Astrocyte of the spinal cord (primary cell): ENCODE data around the gene ADRA2C.

ENCODE experiments used
- DNase-seq: peaks from one replicate; pipeline ENCODE4 v3.0.0; 2011; ENCODE audit warnings: low read depth, low spot score
- H3K4me3 ChIP-seq: 2 replicates; pipeline ENCODE4 v1.5.1; 2011; ENCODE audit warnings: low read depth, mild to moderate bottlenecking, low read length, moderate library complexity
- CTCF ChIP-seq: IDR thresholded peaks from 2 replicates; pipeline ENCODE4 v1.5.1; 2012; ENCODE audit warnings: low read depth, mild to moderate bottlenecking, low read length, inconsistent platforms
- in situ Hi-C: cut with HindIII; loops from 2 replicates; pipeline ENCODE4 v1.10.0; 2017; ENCODE audit warnings: low sequenced_read_pairs

The ADRA2C gene

DNA sequence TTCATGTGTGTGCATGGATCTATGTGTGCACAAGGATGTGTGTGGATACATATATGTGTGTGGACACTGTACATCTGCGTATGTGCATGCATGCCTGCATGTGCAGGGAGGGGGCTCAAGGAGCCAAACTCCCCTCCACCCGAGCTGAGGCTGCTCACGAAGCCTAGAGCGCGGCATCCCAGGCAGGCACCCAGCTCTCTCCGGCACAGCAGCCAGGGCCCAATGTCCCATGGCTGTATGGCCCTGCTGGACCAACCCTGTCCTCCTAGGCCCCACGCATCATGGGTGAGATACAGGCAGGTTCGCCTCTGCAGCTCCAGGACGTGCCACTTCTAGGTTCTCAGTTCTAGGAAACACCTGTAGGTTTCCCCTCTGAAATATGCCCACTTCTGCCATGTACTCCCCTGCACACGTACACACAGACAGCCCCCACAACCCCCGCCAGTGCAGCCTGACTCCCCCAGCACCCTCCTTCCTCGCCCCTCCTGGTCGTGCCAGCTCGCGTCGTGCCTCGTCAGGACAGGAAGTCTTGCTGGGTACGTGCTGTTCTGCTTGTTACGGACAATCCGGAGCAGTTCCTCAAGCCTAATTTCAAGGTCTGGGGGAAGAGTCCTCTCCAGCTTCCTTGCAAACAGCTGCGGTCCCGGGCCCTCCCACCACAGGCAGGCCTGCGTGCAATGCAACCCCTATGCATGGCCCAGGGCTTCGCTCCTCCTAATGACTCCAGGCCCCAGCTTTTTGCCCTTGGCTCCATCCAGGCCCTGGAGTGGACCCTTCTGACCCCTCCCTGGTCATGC, 3.2 kb upstream of the ADRA2C start:
- DNase-seq: no peak
- no peak overlapping the region for H3K4me3 ChIP-seq
- TF ChIP-seq CTCF: no peak
- in situ Hi-C loops: no loop called here

GRCh38 chr4:3765271-3766035, 732 bp upstream of the ADRA2C start:
- H3K4me3 ChIP-seq: no peak overlapping the region
- in situ Hi-C loops: no loop called here
- peak; percentile 14 for DNase-seq
- peak; percentile 5 for TF ChIP-seq CTCF

DNA sequence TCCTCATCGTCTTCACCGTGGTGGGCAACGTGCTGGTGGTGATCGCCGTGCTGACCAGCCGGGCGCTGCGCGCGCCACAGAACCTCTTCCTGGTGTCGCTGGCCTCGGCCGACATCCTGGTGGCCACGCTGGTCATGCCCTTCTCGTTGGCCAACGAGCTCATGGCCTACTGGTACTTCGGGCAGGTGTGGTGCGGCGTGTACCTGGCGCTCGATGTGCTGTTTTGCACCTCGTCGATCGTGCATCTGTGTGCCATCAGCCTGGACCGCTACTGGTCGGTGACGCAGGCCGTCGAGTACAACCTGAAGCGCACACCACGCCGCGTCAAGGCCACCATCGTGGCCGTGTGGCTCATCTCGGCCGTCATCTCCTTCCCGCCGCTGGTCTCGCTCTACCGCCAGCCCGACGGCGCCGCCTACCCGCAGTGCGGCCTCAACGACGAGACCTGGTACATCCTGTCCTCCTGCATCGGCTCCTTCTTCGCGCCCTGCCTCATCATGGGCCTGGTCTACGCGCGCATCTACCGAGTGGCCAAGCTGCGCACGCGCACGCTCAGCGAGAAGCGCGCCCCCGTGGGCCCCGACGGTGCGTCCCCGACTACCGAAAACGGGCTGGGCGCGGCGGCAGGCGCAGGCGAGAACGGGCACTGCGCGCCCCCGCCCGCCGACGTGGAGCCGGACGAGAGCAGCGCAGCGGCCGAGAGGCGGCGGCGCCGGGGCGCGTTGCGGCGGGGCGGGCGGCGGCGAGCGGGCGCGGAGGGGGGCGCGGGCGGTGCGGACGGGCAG, 792 bp downstream of the ADRA2C start:
- H3K4me3 ChIP-seq: no peak overlapping the region
- in situ Hi-C loops: no loop called here
- no peak for TF ChIP-seq CTCF
- DNase-seq: peak; percentile 3

DNA sequence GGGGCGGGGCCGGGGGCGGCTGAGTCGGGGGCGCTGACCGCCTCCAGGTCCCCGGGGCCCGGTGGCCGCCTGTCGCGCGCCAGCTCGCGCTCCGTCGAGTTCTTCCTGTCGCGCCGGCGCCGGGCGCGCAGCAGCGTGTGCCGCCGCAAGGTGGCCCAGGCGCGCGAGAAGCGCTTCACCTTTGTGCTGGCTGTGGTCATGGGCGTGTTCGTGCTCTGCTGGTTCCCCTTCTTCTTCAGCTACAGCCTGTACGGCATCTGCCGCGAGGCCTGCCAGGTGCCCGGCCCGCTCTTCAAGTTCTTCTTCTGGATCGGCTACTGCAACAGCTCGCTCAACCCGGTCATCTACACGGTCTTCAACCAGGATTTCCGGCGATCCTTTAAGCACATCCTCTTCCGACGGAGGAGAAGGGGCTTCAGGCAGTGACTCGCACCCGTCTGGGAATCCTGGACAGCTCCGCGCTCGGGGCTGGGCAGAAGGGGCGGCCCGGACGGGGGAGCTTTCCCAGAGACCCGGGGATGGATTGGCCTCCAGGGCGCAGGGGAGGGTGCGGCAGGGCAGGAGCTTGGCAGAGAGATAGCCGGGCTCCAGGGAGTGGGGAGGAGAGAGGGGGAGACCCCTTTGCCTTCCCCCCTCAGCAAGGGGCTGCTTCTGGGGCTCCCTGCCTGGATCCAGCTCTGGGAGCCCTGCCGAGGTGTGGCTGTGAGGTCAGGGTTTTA, 1.5 kb downstream of the ADRA2C start:
- in situ Hi-C loops: no loop called here
- peak; percentile 2 for DNase-seq
- no peak overlapping the region for H3K4me3 ChIP-seq
- no peak for TF ChIP-seq CTCF

- no peak for DNase-seq
- H3K4me3 ChIP-seq: no peak overlapping the region
- in situ Hi-C loops: no loop called here
- no peak for TF ChIP-seq CTCF
Measured at GRCh38 chr4:3768842-3769641, 2.9 kb downstream of the ADRA2C start.
